ENCODE data around the gene TRMT10C.
"Not testable (repeated sequence)": the region's sequence is repeated elsewhere in the genome, so short reads cannot be mapped to it uniquely, and the experiment has no call there.

TRMT10C gene

GRCh38 chr3:101561630-101562328 is at the start of gene TRMT10C:
Gene TRMT10C, plus strand, starts transcription at chr3:101561868. Its CDS starts 2,914 bp downstream, at chr3:101564782.
- peak; percentile 83 for DNase-seq (ENCODE audit: low read depth)

- no peak for DNase-seq (ENCODE audit: low read depth)
These were observed 49.3 kb upstream of the TRMT10C start for GRCh38 chr3:101512396-101512645.

GRCh38 chr3:101512646-101513418 is 48.8 kb upstream of the TRMT10C start, which contains the start of gene SENP7:
Gene SENP7, minus strand, starts transcription at chr3:101513212. Its CDS starts 82 bp downstream, at chr3:101513130.
- DNase-seq (ENCODE audit: low read depth): peak; percentile 70

- DNase-seq (ENCODE audit: low read depth): no peak
These were observed 48.2 kb upstream of the TRMT10C start for GRCh38 chr3:101513419-101513986.

GRCh38 chr3:101518421-101518871 is 43.2 kb upstream of the TRMT10C start:
- DNase-seq (ENCODE audit: low read depth): no peak

- no peak for DNase-seq (ENCODE audit: low read depth)
These were observed 41.8 kb upstream of the TRMT10C start for GRCh38 chr3:101519685-101520365.

- DNase-seq (ENCODE audit: low read depth): no peak
These were observed 40.4 kb upstream of the TRMT10C start for GRCh38 chr3:101521211-101521701.

- no peak for DNase-seq (ENCODE audit: low read depth)
These were observed 34.2 kb upstream of the TRMT10C start for GRCh38 chr3:101527441-101527840.

- no peak for DNase-seq (ENCODE audit: low read depth)
These were observed 33.8 kb upstream of the TRMT10C start for GRCh38 chr3:101527906-101528305.

GRCh38 chr3:101529816-101530685 is 31.6 kb upstream of the TRMT10C start:
- no peak for DNase-seq (ENCODE audit: low read depth)

GRCh38 chr3:101530686-101531047 is 31.0 kb upstream of the TRMT10C start:
- DNase-seq (ENCODE audit: low read depth): no peak

GRCh38 chr3:101531473-101532086 is 30.1 kb upstream of the TRMT10C start:
- no peak for DNase-seq (ENCODE audit: low read depth)

GRCh38 chr3:101532783-101533602 is 28.7 kb upstream of the TRMT10C start:
- DNase-seq (ENCODE audit: low read depth): no peak

- DNase-seq (ENCODE audit: low read depth): no peak
These were observed 28.1 kb upstream of the TRMT10C start for GRCh38 chr3:101533603-101533968.

- DNase-seq (ENCODE audit: low read depth): no peak
These were observed 26.4 kb upstream of the TRMT10C start for GRCh38 chr3:101535221-101535620.

- no peak for DNase-seq (ENCODE audit: low read depth)
These were observed 25.4 kb upstream of the TRMT10C start for GRCh38 chr3:101536266-101536665.

GRCh38 chr3:101536955-101537354 is 24.7 kb upstream of the TRMT10C start:
- DNase-seq (ENCODE audit: low read depth): not testable (repeated sequence)

GRCh38 chr3:101542957-101543356 is 18.7 kb upstream of the TRMT10C start:
- no peak for DNase-seq (ENCODE audit: low read depth)

GRCh38 chr3:101544161-101544850 is 17.4 kb upstream of the TRMT10C start:
- DNase-seq (ENCODE audit: low read depth): no peak
